ENCODE data around the gene CCR3.
A peak's percentile ranks its signal among the peaks of the same experiment; 100 is the strongest.

The CCR3 gene

GRCh38 chr3:46299608-46300460, 57.6 kb downstream of the CCR3 start:
- no peak for DNase-seq

GRCh38 chr3:46300461-46300789, 58.2 kb downstream of the CCR3 start:
- DNase-seq: no peak

- DNase-seq: no peak
Measured at GRCh38 chr3:46301122-46301835, 59.0 kb downstream of the CCR3 start.

GRCh38 chr3:46303240-46303639, 61.0 kb downstream of the CCR3 start:
- no peak for DNase-seq

- no peak for DNase-seq
Measured at GRCh38 chr3:46304739-46305138, 62.5 kb downstream of the CCR3 start.

GRCh38 chr3:46312991-46313390, 70.7 kb downstream of the CCR3 start:
- peak; percentile 34 for DNase-seq

GRCh38 chr3:46314517-46314916, 72.3 kb downstream of the CCR3 start:
- DNase-seq: no peak

- DNase-seq: no peak
Measured at GRCh38 chr3:46316206-46316605, 73.9 kb downstream of the CCR3 start.

Measured in EL (cell line).